GM18517 (cell line): ENCODE data around the gene CENPH.
"Not testable (repeated sequence)": the region's sequence is repeated elsewhere in the genome, so short reads cannot be mapped to it uniquely, and the experiment has no call there.

Experiments used
- ATAC-seq: cut with Tn5 transposase; IDR thresholded peaks from one replicate; pipeline ENCODE4 v1.9.1; 2021; ENCODE audit warnings: mild to moderate bottlenecking, moderate library complexity; ENCODE audit not compliant: unreplicated experiment

The CENPH gene

GRCh38 chr5:69206528-69207190, 17.3 kb downstream of the CENPH start:
- no peak for ATAC-seq

GRCh38 chr5:69209602-69210001, 20.2 kb downstream of the CENPH start:
- no peak for ATAC-seq

- no peak for ATAC-seq
These were observed 21.8 kb downstream of the CENPH start for GRCh38 chr5:69211200-69211599.

GRCh38 chr5:69212022-69212421, 22.6 kb downstream of the CENPH start:
- ATAC-seq = no peak

GRCh38 chr5:69213513-69214215, 24.3 kb downstream of the CENPH start:
- ATAC-seq = no peak

- ATAC-seq = no peak
These were observed 27.7 kb downstream of the CENPH start for GRCh38 chr5:69217151-69217511.

GRCh38 chr5:69217548-69218526, 28.5 kb downstream of the CENPH start:
- peak; percentile 78 for ATAC-seq

- no peak for ATAC-seq
These were observed 30.6 kb downstream of the CENPH start for GRCh38 chr5:69219939-69220338.

- not testable (repeated sequence) for ATAC-seq
These were observed 31.0 kb downstream of the CENPH start for GRCh38 chr5:69220371-69220770.

- ATAC-seq = not testable (repeated sequence)
These were observed 31.4 kb downstream of the CENPH start for GRCh38 chr5:69220833-69221232.

GRCh38 chr5:69224520-69224919, 35.1 kb downstream of the CENPH start:
- ATAC-seq = no peak

- ATAC-seq = no peak
These were observed 36.5 kb downstream of the CENPH start for GRCh38 chr5:69225860-69226259.

GRCh38 chr5:69230181-69230580, 40.8 kb downstream of the CENPH start:
- no peak for ATAC-seq

GRCh38 chr5:69231281-69231680, 41.9 kb downstream of the CENPH start:
- no peak for ATAC-seq

GRCh38 chr5:69231851-69232250, 42.5 kb downstream of the CENPH start:
- ATAC-seq = no peak

- ATAC-seq = peak; percentile 97
These were observed 45.3 kb downstream of the CENPH start, which contains the start of gene CDK7 for GRCh38 chr5:69234457-69235268. Gene CDK7, plus strand, starts transcription at chr5:69234886. Its CDS starts 90 bp downstream, at chr5:69234976.

- not testable (repeated sequence) for ATAC-seq
These were observed 47.4 kb downstream of the CENPH start for GRCh38 chr5:69236733-69237132.

GRCh38 chr5:69237877-69238276, 48.5 kb downstream of the CENPH start:
- ATAC-seq = no peak

- ATAC-seq = no peak
These were observed 49.4 kb downstream of the CENPH start for GRCh38 chr5:69238760-69239251.

- ATAC-seq = no peak
These were observed 53.0 kb downstream of the CENPH start for GRCh38 chr5:69242215-69242927.
